OCI-LY3 (cell line): Measurements from ENCODE around the gene C1orf141.

Experiments used
- H2AFZ ChIP-seq: fragments of 200-600, 300-600 bp; shearing (Covaris generic); 2 replicates; pipeline ENCODE4 v1.6.0; 2014; ENCODE audit warnings: antibody characterized with exemption, low read depth, low read length
- H3K27ac ChIP-seq: fragments of 200-600, 300-600 bp; sonication (generic); 2 replicates; pipeline ENCODE4 v1.5.1; 2014; ENCODE audit warnings: mild to moderate bottlenecking, low read length, moderate library complexity, mixed read lengths
- H3K27me3 ChIP-seq: fragments of 200-600, 300-600 bp; sonication (generic); 2 replicates; pipeline ENCODE4 v1.6.1; 2014; ENCODE audit warnings: low read depth, low read length, mixed read lengths
- H3K36me3 ChIP-seq: fragments of 200-600, 300-600 bp; sonication (generic); replicated peaks from 2 replicates; pipeline ENCODE3; 2014; ENCODE audit warnings: low read depth, low read length, mixed read lengths
- H3K4me1 ChIP-seq: fragments of 300-600, 200-600 bp; sonication (generic); 2 replicates; pipeline ENCODE4 v1.6.1; 2014; ENCODE audit warnings: low read length, mixed read lengths
- H3K4me2 ChIP-seq: fragments of 200-600, 300-600 bp; sonication (generic); 2 replicates; pipeline ENCODE4 v1.6.1; 2014; ENCODE audit warnings: low read length, mixed read lengths
- H3K4me3 ChIP-seq: fragments of 300-600, 200-600 bp; sonication (generic); 2 replicates; pipeline ENCODE4 v1.5.1; 2014; ENCODE audit warnings: antibody characterized with exemption, mild to moderate bottlenecking, low read length, moderate library complexity
- H3K79me2 ChIP-seq: fragments of 300-600, 200-600 bp; shearing (Covaris generic); 2 replicates; pipeline ENCODE4 v1.6.1; 2014; ENCODE audit warnings: mild to moderate bottlenecking, low read length, mixed read lengths
- H3K9ac ChIP-seq: fragments of 300-600, 200-600 bp; shearing (Covaris generic); 2 replicates; pipeline ENCODE4 v1.6.0; 2014; ENCODE audit warnings: mild to moderate bottlenecking, low read length, moderate library complexity
- H3K9me3 ChIP-seq: fragments of 200-600, 300-600 bp; shearing (Covaris generic); 2 replicates; pipeline ENCODE4 v1.6.1; 2014; ENCODE audit warnings: low read length, mixed read lengths; ENCODE audit not compliant: insufficient read depth
- H4K20me1 ChIP-seq: fragments of 200-600, 300-600 bp; sonication (generic); 2 replicates; pipeline ENCODE4 v1.6.1; 2016; ENCODE audit warnings: low read length, mixed read lengths; ENCODE audit not compliant: insufficient read depth
- EZH2phosphoT487 ChIP-seq: fragments of 200-600 bp; shearing (Covaris generic); IDR thresholded peaks from 2 replicates; pipeline ENCODE4 v1.6.1; 2018; ENCODE audit warnings: antibody characterized with exemption, mixed run types, low read depth
- TF ChIP-seq, protein P1 (sequence below): fragments of 200-600, 300-600 bp; sonication (generic); IDR thresholded peaks from 2 replicates; pipeline ENCODE4 v1.5.1; 2014; ENCODE audit warnings: antibody characterized with exemption, low read length, low read depth

C1orf141 gene

DNA sequence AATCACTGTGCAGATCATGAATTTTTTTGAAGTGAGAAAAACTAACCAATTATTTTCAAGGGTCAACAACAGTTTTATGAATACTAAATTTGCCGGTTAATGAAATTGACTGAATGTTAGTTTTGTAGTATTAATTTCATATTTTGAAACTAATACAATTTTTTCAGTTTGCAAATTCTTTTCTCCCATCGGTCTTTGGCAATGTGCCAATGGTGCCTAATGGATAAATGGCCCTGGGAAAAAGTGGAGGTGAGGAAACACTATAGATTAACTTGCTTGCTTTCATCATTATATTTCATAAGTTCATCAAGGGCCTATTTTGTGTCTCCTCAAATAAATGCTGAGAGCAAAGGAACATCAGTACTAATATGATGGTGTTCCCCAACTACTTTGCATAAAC, 4.1 kb downstream of the C1orf141 start:
- Histone ChIP-seq H3K4me1 (peaks cover 14% of the 10 kb centered on the region), H3K4me3 (no peak overlapping the region), H3K79me2 (no peaks in the 10 kb centered on the region), H3K27ac (no peak overlapping the region), H4K20me1 (no peaks in the 10 kb centered on the region), H3K27me3 (no peaks in the 10 kb centered on the region), H2AFZ (no peak overlapping the region), H3K4me2 (no peak overlapping the region), H3K9me3 (no peaks in the 10 kb centered on the region), H3K36me3 (no peaks in the 10 kb centered on the region), H3K9ac (no peak overlapping the region)
- no peak for TF ChIP-seq EZH2phosphoT487
- TF ChIP-seq, protein P1, sequence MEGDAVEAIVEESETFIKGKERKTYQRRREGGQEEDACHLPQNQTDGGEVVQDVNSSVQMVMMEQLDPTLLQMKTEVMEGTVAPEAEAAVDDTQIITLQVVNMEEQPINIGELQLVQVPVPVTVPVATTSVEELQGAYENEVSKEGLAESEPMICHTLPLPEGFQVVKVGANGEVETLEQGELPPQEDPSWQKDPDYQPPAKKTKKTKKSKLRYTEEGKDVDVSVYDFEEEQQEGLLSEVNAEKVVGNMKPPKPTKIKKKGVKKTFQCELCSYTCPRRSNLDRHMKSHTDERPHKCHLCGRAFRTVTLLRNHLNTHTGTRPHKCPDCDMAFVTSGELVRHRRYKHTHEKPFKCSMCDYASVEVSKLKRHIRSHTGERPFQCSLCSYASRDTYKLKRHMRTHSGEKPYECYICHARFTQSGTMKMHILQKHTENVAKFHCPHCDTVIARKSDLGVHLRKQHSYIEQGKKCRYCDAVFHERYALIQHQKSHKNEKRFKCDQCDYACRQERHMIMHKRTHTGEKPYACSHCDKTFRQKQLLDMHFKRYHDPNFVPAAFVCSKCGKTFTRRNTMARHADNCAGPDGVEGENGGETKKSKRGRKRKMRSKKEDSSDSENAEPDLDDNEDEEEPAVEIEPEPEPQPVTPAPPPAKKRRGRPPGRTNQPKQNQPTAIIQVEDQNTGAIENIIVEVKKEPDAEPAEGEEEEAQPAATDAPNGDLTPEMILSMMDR, result no peak

DNA sequence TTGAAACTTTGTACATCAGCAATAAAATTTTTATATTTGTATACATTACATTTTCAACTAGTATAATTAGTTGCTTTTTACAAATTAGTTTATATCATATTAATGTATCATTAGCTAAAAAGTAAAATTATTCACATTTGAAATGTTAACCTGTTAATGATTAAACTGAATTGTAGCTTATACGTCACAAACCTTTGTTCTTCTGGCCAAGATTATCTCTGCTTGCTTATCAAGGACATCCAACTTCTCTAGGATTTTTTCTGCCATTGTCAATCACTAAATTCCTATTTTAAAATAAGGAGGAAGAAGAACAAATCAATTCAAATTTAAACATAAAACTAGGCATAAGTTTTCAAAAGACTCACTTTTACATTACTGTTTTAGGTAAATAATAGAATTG, 7.8 kb downstream of the C1orf141 start:
- Histone ChIP-seq H4K20me1 (no peaks in the 10 kb centered on the region), H3K4me1 (peaks cover 7% of the 10 kb centered on the region; the same call in 1 of the 2 replicates), H3K9me3 (no peaks in the 10 kb centered on the region), H3K9ac (no peak overlapping the region), H3K36me3 (no peaks in the 10 kb centered on the region), H3K4me3 (no peak overlapping the region), H3K27ac (no peak overlapping the region), H2AFZ (no peak overlapping the region), H3K27me3 (no peaks in the 10 kb centered on the region), H3K4me2 (no peak overlapping the region), H3K79me2 (no peaks in the 10 kb centered on the region)
- TF ChIP-seq EZH2phosphoT487, result no peak
- TF ChIP-seq, protein P1, result no peak

DNA sequence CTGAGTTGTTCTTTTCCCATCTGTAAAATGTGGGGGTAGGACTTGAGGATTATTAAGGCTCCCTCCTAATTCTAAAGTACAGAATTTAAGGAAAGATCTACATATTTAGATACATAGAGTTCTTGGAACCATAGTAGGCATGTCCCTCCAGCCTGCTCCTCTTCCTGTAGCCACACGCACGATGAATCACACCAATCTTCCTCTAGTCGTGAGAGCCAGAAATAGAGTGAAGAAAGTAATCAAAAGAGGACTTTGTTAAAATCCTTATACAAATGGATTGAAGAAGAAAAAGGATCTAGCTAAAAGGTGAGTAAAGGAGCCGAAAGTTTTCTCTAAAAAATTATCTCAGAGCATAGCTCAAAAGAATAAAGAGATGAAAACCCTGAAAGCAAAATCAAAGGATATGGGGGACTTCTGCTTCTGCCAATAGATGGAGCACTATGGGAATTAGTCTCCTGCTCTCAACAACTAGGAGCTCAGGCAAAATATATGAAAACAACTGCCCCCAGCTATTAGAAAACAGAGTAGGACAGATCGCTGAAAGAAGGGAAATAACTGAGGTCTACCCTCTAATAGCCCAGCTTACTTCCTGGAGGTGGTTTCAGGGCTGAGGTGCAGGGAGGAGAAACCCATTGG, 8.5 kb downstream of the C1orf141 start:
- Histone ChIP-seq H4K20me1 (no peaks in the 10 kb centered on the region), H3K27me3 (no peaks in the 10 kb centered on the region), H3K4me1 (peaks cover 7% of the 10 kb centered on the region; the same call in 1 of the 2 replicates), H3K27ac (no peak overlapping the region), H3K4me3 (no peak overlapping the region), H3K9me3 (no peaks in the 10 kb centered on the region), H3K79me2 (no peaks in the 10 kb centered on the region), H2AFZ (no peak overlapping the region), H3K9ac (no peak overlapping the region), H3K36me3 (no peaks in the 10 kb centered on the region), H3K4me2 (no peak overlapping the region)
- TF ChIP-seq, protein P1, result no peak
- no peak for TF ChIP-seq EZH2phosphoT487

DNA sequence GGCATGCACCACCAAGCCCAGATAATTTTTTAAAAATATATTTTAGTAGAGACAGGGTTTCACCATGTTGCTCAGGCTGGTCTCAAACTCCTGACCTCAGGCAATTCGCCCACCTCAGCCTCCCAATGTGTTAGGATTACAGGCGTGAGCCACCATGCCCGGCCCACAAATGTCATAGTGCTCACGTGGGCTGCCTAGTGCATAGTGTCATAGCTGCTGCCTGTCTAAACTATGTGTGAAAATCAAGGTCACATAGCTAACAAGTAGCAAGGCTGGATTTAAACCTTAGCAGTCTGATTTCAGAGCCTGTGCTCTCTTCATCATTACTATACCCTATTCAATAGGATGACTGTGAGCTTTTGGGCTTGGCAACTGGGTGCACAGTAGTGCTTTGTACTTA, 10.3 kb downstream of the C1orf141 start:
- no peak overlapping the region for H3K4me3 ChIP-seq
- no peaks in the 10 kb centered on the region for H4K20me1 ChIP-seq
- H3K4me2 ChIP-seq, result no peak overlapping the region
- TF ChIP-seq EZH2phosphoT487, result no peak
- H3K4me1 ChIP-seq, result no peaks in the 10 kb centered on the region
- H3K36me3 ChIP-seq, result no peaks in the 10 kb centered on the region
- no peaks in the 10 kb centered on the region for H3K79me2 ChIP-seq
- no peaks in the 10 kb centered on the region for H3K27me3 ChIP-seq
- no peak overlapping the region for H2AFZ ChIP-seq
- no peaks in the 10 kb centered on the region for H3K9me3 ChIP-seq
- H3K9ac ChIP-seq, result no peak overlapping the region
- H3K27ac ChIP-seq, result no peak overlapping the region
